HG02798 (cell line): Measurements from ENCODE around the gene C1QTNF3.
"Not testable (repeated sequence)": the region's sequence is repeated elsewhere in the genome, so short reads cannot be mapped to it uniquely, and the experiment has no call there.

Experiments used
- ATAC-seq: cut with Tn5 transposase; IDR thresholded peaks from one replicate; pipeline ENCODE4 v1.9.1; 2021; ENCODE audit warnings: mild to moderate bottlenecking; ENCODE audit not compliant: unreplicated experiment, poor library complexity

Gene C1QTNF3

DNA sequence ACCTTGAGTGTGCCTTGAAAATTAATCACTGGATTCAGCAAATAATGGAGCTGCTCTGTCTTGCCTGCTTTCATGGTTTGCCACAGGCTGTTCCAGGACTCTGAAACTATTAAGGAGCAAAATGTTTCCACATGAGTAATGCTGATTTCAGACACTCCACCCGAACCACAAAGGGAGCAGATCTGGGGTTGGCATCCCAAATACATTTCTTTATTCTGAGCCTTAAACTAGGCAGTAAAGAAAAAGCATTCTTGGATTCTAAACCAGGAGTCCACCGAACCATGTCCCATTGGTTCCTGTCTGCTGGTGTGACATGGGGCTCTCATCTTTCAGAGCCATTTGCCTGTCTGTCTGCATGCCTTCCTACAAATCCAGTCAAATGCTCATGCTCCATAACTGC, 10.1 kb upstream of the C1QTNF3 start:
- no peak for ATAC-seq

DNA sequence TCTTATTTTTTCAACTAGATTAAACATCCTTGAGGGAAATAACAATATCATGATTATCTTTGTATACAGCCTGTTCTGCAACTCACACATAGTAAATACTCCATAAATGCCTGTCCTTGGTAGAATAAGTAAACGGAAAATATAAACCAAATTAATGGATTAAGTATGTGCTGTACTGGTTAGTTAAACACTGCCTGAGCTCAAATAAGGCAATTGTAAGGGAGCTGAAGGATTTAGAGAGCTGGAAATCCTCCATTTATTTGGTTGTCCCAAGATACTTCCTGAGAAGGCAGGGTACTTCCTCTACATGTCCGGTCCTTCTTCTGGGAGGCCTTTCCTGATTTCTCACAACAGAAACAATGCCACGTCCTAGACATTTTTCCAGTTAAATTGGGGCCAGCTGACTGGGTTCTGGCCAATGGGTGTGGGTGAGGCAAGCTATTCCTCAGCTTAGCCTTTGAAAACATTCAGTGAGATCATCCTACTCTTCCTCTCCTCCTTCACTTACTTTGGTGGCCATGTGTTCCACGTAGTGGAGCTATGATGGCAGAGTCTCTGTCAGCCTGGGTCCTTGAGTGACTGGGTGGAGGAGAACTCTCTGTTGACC, 8.5 kb upstream of the C1QTNF3 start:
- no peak for ATAC-seq

DNA sequence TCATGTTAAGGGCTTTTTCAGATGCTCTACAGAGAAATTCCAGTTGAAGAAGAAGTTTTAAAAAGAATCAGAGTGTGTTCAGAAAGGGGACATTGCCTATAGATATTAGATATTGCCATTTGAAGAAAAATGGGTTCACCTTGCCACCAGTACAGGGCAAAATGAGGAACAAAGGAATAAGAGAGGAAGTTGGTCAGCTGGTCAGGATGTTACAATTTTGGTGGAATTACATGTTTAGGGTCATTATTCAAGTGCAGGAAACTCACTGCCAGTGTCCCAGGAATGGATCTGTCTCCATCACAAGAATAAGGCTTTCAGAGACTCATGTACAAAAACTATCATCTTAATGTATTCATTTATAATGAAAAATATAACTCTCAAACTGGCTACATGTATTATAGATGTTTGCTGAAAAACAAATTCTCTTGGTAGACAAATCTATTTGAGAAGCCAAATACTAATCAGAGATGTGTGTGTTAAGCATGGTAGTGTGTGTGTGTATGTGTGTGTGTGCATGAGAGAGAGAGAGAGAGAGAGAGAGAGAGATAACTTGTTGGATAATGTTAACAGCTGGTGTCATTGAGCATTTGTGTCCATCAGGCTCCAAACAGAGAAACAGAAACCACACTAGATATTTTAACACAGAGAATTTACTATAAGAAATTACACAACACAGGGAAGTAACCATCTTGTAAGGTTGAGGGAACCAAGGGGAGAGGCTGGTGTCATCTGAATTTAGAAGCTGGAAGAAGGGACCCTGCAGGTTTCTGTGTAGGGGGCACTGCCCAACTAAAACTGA, 5.0 kb upstream of the C1QTNF3 start:
- ATAC-seq = no peak

DNA sequence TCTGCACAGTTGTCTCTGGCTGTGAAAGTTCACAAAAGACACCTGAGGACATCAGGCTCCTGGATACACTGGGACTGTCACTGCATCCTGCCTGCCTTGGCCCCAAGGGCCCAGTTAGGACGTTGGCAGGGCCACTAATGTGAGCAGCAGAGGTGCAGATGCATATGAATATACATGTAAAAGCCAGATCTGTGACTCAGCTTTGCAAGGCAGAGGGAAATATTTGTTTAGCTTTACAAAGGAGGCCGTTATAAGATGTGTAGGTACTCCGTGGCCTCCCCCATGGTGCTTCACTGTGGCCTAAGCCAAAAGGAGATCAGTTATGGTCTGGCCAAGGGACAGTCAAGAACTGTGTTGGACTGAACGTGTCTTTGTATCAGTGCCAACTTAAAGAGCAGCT, 4.1 kb upstream of the C1QTNF3 start:
- ATAC-seq = no peak

DNA sequence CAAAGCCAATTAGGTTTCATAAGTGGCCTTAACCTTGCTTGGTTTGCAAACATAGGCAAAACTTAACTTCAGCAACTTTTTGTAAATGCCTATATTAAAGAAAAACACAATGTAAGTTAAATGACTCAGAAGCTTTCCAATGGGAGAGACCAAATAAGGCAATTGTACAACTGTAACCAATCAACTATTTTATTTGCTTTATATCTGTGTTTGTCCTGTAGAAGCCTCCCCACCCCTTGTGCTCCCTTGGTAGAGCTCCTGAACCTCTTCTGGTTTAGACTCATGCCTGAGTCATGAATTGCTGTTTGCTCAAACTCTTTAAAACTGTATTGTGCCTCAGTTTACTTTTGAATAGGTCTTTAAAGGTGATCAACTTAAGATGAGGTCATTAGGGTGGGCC, 3.0 kb upstream of the C1QTNF3 start:
- no peak for ATAC-seq

DNA sequence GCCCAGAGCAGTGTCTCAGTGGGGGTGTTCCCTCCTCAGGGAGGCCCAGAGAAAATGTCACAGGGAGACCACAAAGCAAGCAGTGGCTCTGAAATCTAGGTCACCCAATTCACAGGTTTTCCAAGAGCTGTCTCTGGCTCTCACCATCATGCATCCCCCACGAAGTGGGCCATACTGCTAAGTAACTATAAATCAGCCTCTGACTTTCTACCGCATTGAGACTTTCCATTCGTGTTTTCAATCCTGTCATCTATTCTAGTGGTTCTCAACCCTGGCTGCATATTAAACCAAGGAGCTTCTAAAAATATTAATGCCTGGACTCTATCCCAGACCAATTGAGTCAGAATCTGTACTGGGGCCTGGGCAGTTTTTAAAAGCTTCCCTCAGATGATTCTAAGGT, 2.0 kb upstream of the C1QTNF3 start:
- ATAC-seq = no peak

DNA sequence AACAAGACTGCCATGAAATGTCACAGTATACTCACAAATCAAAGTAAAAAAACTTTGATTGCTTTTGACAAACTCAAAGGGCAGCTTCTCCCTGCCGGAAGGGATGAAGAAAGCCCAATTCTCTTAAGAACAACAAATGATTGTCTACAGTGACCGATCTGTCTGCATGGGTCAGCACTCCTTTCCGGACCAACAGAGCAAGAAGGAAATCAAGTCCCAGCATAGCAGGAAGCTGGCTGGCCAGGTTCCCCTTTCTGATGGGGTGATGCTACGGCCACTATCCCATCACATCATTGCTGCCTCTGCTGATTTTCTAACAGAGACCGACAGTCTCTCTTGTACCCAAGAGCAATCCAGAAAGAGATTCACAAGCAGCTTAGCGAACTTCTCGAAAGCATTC, 692 bp downstream of the C1QTNF3 start:
- ATAC-seq = no peak

DNA sequence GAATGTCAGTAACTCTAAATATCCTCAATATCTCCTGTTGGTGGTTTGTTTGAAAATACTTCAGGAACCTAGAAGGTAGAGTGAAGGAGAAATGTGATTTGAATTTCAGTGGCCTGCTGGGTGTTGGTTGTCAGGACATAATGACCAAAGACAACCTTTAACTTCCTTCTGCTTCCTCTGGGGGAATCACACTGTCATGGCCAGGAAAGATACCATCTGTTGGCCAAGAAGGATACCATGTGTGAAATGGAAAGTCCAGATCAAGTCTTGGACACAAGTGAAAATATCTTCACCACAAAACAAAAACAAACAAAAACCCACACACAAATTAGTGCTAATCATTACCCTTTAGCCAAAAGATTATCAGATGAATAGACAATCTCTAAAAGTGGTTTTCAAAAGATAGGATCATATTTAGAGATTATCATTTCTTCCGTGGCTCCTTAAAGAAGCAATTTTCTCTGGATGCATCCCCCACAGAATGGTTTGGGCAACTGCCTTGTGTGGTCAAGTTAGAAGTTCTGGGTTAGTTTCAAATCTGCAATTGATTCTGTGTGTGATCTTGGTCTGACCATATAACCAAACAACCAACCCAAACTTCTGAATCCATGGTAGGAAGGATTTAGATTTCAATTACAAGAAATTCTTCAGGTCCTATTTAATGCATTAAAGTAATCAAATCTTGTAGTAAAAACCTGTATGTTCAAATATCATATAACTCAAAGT, 1.6 kb downstream of the C1QTNF3 start:
- ATAC-seq = peak; percentile 37

DNA sequence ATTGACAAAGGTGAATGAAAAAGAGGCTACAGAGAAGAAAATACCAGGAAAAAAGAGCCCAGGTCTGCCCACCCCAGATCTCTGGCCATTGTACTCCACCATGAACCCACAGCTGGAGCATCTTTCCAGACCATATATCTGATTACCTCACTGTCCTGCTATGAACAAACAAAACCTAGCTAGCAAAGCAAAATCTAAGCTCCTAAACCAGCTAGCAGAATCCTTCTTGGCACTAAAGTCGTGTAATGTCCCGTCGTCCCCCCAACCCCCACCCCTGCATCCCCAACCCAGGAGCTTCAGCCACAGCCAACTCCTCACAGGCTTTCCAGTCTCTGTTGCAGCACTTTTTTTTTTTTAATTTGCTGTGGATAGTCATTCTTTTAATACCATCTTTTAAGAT, 2.5 kb downstream of the C1QTNF3 start:
- no peak for ATAC-seq

DNA sequence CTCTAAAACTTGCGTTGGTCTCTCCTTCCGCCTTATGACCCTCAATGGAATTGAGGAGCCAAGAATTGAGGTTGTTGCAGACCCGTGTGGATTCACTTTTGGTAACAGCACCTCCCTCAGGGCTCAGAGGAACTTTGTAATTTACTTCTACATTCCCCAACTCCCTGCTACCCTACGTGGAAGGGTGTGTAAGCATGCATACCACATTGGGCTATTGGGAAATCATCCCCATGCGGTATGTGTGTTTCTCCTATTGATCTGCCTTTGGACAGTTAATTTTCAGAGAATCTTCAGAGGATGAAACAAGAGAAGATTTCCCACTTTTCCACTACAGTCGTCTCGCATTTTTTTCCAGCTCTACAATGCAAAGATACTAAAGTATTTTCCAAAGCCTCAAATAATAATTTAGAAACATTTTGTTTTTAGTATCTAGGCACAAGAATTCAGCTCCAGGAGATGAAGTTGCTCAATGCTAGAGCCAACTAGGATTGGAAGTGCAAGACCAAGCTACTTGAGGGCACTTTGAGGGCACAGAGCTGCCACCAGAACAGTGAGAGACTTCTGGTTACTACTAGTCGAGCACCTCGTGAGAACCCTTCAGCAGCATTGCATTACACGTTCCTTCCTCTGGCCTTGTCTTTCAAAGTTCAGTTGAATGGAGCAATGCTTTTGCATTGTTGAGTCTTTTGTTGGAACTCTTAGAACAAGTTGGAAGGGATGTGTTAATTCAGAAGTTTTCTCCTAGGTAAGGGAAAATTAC, 3.4 kb downstream of the C1QTNF3 start:
- no peak for ATAC-seq

DNA sequence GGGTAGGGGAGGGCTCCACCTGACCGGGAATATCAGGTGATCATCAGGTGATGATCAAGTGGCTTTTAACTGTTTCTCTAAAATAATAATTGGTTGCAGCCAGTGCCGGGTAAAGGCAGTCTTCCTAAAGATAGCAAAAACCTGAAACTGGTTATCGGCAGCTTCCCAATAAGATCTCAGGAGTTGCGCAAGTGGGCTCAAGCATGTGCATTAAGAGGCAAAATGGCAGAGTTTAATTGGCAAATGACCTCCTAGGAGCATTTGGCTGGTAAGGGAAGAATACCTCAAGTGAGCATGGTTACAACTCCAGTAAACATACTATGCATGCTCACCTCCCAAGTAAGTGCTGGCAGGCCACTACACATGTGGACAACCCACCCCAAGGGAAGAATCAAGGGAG, 4.2 kb downstream of the C1QTNF3 start:
- ATAC-seq = no peak

DNA sequence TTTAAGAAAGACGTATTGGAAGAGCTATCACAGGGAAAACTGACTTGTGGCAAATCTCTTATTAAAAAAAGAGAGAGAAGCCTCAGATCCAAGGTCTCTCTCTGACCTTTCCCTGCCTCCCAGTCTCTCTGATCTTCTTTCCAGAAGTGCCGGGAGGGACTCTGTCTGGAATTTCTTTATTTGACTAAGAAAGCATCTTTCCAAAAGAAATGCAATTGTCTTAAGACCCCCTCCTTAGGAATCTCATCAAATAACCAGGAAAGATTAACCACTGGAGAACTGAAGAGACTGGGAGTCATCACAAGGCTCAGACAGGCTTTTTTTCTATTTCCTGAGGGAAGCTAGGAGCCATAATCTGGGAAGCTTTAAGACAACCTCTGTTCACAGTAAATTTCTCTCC, 4.6 kb downstream of the C1QTNF3 start:
- ATAC-seq = no peak

DNA sequence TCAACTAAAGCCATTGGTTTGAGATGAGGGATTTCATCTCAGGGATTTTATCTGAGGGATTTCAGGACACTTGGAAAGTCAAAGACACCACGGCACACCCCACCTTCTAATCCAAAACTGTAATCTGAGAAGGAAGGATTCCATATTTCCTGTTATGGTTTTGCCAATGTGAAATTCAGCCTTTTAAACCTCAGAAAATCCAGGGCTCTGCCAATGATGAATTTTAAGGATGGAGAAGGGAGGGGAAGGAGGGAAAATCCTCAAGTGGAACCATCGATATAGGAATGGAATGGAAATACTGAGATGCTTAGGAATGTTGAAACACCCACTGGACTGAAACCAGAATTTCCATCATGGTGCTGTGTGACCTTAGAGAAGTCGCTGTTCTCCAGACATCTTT, 5.3 kb downstream of the C1QTNF3 start:
- no peak for ATAC-seq

DNA sequence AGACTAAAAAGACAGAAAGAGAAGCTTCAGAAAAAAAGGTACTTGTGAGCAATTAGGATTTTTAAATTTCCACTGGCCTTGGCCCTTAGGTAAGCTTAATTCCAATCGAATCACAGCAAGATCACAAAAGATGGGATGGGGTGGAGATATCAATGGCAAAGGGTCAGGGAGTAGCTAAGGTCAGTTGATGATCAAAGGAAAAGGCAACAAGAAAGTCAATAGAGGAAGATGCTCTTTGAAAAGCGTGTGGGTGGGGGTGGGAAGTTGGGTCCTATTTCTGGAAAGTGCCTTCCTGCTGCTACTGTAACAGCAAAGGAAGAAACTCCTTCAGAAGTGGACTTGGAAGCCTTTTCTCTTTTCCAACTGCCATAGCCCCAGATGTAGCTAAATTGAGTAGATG, 7.3 kb downstream of the C1QTNF3 start:
- ATAC-seq = no peak

DNA sequence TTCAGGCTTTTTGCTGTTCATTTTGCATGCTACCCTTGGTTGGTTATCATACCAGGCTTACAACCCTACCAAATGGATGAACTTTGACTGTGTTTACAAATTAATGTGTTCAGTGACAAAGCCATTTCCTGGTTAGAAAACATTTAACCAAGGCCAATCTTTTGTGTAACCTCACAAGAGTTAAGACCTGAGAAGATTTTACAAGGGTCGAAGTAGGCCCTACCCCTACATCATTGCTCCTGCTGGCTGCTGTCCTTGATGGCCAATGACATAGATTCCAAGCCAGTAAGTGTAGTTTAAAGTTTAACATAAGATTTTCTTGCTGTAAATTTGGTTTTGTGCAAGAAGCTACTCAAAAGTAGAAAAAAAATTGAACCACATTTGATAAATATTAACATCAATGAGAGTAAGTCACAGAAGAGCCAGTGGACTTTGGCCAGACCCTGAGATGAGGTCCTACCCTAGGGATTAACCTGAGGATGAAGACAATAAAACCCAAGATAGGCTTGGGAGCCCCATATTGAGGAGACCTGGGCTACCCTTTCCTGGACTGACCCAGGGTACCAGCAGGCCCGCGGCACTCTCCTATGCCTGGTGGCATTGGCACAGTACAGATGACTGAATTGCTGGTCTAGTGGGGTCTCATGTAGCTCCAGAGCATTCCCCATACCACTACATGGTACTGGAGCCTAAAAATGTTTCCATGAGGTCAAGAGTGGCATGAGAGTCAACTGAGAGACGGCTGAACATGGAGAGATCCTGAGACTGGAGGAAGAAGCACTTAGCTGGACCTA, 8.3 kb downstream of the C1QTNF3 start:
- ATAC-seq = peak; percentile 67

DNA sequence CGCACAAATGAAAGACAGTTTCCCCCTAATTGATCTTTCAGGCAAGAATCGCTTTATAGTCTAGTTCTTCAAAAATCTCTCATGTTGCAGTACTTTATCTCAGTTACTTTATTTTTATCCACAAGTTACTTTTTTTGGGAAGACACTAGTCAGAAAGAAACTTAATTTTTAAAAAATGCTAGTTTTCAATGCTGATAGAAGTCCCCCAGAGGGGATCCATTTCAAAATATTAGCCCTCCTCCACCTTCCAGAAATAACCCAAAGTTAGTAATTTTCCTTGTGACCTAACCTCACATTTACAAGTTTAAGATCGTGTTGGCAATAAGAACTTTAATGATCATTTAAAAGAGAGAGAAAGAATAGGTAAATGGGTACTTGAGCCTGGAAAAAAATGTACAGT, 11.0 kb downstream of the C1QTNF3 start:
- no peak for ATAC-seq

DNA sequence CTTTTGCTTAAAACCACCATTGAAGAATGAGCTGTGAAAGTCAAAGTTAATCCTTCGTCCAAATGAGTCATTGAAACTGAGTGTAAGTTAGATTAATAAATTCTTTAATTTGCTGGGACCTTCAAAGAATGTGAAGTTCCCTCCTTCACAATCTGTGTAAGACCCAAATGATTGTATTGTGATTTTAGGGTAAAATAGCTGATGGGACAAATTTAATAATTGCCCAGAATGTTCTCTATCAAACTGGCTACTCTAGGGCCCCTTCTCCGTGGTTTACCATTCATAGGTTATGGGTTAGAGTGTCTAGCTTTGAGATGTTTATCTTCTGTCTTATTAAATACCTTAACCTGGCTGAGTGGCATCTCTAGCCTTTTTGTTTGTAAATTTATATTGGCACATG, 11.9 kb downstream of the C1QTNF3 start:
- ATAC-seq = no peak

DNA sequence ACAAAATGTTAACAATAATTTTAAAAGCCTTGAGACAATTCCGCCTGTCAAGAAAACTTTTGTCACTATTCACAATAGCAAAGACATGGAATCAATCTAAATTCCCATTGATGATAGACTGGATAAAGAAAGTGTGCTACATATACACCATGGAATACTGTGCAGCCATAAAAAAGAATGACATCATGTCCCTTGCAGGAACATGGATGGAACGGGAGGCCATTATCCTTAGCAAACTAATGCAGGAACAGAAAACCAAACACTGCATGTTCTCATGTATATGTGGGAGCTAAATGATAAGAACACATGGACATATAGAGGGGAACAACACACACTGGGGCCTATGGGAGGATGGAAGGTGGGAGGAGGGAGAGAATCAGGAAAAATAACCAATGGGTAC, 12.4 kb downstream of the C1QTNF3 start:
- ATAC-seq = not testable (repeated sequence)

DNA sequence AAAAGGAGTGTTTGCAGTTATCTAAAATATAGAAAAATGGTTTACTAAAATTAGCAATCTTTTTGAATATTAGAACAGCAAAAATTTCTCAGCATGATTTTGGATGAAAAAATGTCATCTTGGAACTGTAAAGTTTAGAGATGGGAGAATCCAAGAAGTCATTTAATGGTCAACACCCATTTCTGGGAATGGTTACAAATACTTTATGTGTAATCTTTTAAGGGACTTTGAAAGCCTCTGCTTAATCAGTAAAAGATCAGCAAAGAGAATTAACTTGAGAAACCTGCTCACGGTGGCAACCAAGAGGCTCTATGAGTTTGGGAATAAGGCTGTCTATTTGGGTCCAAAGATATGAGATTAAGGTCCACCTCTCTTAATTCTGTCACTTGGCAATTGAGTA, 13.0 kb downstream of the C1QTNF3 start:
- no peak for ATAC-seq

DNA sequence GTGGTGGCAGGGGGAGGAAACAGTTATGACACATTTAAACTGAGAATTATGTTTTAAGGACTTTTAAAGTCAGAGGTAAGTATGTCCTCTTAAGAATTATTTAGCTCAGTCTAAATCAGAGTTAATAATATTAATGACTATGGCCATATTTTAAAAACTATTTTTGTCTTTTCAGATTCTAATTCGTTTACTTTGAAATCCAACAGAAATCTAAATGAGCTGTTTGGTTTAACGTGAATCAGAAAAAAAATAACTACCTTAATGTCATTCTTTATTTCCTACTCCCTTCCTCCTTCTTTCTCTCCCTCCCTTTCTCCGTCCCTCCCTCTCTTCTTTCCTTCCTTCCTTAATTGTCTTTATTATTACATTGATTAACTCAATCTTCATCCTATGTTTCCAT, 14.7 kb downstream of the C1QTNF3 start:
- no peak for ATAC-seq
